ENCODE data around the gene FDX2.

- TF ChIP-seq CTCF (IDR thresholded peaks at IDR 0.05; ENCODE audit: borderline replicate concordance, extremely low read depth, low read length, poor library complexity, severe bottlenecking) (no peak), EZH2 (IDR thresholded peaks at IDR 0.05; ENCODE audit: borderline replicate concordance, low read depth, low read length, severe bottlenecking) (no peak)
Observed at GRCh38 chr19:10343495-10343894, 27.7 kb upstream of the FDX2 start.

Measured in DND-41 (cell line).